HEK293 (cell line): Measurements from ENCODE around the gene LRRTM2.

Experiments
- KLF10 ChIP-seq: fragments of 450-650 bp; IDR thresholded peaks from 2 replicates; pipeline ENCODE4 v1.5.1; 2018; ENCODE audit warnings: missing biosample characterization, mild to moderate bottlenecking, missing genetic modification characterization
- PRDM1 ChIP-seq: fragments of 450-650 bp; formaldehyde crosslinking; IDR thresholded peaks from 2 replicates; pipeline ENCODE4; 2016; ENCODE audit warnings: missing biosample characterization, missing genetic modification characterization
- RBAK ChIP-seq: fragments of 450-650 bp; formaldehyde crosslinking; IDR thresholded peaks from 2 replicates; pipeline ENCODE4 v1.5.1; 2016; ENCODE audit warnings: missing biosample characterization, missing genetic modification characterization
- ZNF239 ChIP-seq: fragments of 450-650 bp; formaldehyde crosslinking; IDR thresholded peaks from 2 replicates; pipeline ENCODE4 v1.5.1; 2016; ENCODE audit warnings: missing biosample characterization, missing genetic modification characterization
- ZNF266 ChIP-seq: fragments of 450-650 bp; formaldehyde crosslinking; IDR thresholded peaks from 2 replicates; pipeline ENCODE4 v1.5.1; 2016; ENCODE audit warnings: missing biosample characterization, missing genetic modification characterization, low read depth
- ZNF280D ChIP-seq: fragments of 450-650 bp; formaldehyde crosslinking; IDR thresholded peaks from 2 replicates; pipeline ENCODE4 v1.5.1; 2016; ENCODE audit warnings: missing biosample characterization, missing genetic modification characterization
- ZNF513 ChIP-seq: fragments of 450-650 bp; IDR thresholded peaks from 2 replicates; pipeline ENCODE4 v1.5.1; 2018; ENCODE audit warnings: missing biosample characterization, missing genetic modification characterization
- ZNF530 ChIP-seq: fragments of 450-650 bp; formaldehyde crosslinking; IDR thresholded peaks from 2 replicates; pipeline ENCODE4 v1.5.1; 2016; ENCODE audit warnings: low read depth, missing biosample characterization, missing genetic modification characterization
- ZNF670 ChIP-seq: fragments of 450-650 bp; formaldehyde crosslinking; IDR thresholded peaks from 2 replicates; pipeline ENCODE4 v1.5.1; 2016; ENCODE audit warnings: missing biosample characterization, missing genetic modification characterization, low read depth
- TF ChIP-seq, protein P1 (sequence below): fragments of 450-650 bp; formaldehyde crosslinking; IDR thresholded peaks from 2 replicates; pipeline ENCODE4 v1.5.1; 2016; ENCODE audit warnings: missing biosample characterization, missing genetic modification characterization

DNA sequence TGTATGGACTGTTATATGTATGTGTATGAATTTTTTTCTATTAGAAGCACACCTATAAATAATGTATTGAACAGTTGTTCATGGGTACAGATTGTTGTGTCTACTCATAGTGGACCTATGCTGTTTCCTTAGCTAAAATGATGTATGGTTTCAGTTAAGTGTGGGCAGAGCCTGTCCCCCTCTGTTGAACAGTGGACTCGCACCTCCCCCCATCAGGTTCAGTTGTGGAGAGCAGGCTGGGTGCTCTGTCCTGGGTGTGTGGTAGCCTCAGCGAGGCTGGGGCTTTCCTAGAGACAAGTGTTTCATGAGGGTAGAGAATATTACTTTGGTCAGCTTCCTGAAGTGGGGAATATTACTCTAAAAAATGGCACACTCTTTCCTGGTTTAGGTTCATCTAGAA, 47.4 kb upstream of the LRRTM2 start:
- TF ChIP-seq ZNF530 (no peak), ZNF513 (tag by site-specific recombination) (no peak), RBAK (tag by site-specific recombination) (no peak), PRDM1 (no peak), ZNF670 (no peak), ZNF239 (tag by site-specific recombination) (no peak), ZNF266 (tag by site-specific recombination) (no peak), ZNF280D (tag by site-specific recombination) (no peak), KLF10 (tag by site-specific recombination) (no peak)
- TF ChIP-seq, protein P1, sequence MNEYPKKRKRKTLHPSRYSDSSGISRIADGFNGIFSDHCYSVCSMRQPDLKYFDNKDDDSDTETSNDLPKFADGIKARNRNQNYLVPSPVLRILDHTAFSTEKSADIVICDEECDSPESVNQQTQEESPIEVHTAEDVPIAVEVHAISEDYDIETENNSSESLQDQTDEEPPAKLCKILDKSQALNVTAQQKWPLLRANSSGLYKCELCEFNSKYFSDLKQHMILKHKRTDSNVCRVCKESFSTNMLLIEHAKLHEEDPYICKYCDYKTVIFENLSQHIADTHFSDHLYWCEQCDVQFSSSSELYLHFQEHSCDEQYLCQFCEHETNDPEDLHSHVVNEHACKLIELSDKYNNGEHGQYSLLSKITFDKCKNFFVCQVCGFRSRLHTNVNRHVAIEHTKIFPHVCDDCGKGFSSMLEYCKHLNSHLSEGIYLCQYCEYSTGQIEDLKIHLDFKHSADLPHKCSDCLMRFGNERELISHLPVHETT (tag by site-specific recombination) = no peak
